GM23338 (cell line): ENCODE results near the gene LIFR. TPM values are rescaled to one million over a fixed set of nuclear protein-coding genes. Genes with fewer than 3 reads are reported as not detected.

Experiments used
- ATAC-seq: fragments of 200-7000 bp; cut with Tn5 transposase; 3 replicates; pipeline ENCODE4 v1.9.1; 2020
- DNase-seq: peaks from one replicate; pipeline ENCODE4 v3.0.0-alpha.2; 2015; ENCODE audit warnings: low spot score
- H2AFZ ChIP-seq: fragments of 200-600 bp; sonication (generic); 2 replicates; pipeline ENCODE4 v1.8.0; 2016; ENCODE audit warnings: antibody characterized with exemption, mild to moderate bottlenecking, moderate library complexity
- H3F3A ChIP-seq: fragments of 200-600 bp; sonication (generic); replicated peaks from 2 replicates; pipeline ENCODE4 v1.8.0; 2017; ENCODE audit warnings: antibody characterized with exemption, mixed run types, low read depth
- H3K27ac ChIP-seq: fragments of 200-600 bp; sonication (generic); 2 replicates; pipeline ENCODE4 v1.6.1; 2016; ENCODE audit warnings: low read depth
- H3K27me3 ChIP-seq: fragments of 200-600 bp; sonication (generic); 2 replicates; pipeline ENCODE4 v1.8.0; 2016; ENCODE audit warnings: mild to moderate bottlenecking, mixed run types, moderate library complexity; ENCODE audit not compliant: insufficient read depth
- H3K36me3 ChIP-seq: fragments of 200-600 bp; sonication (generic); 2 replicates; pipeline ENCODE4 v1.8.0; 2016; ENCODE audit warnings: mild to moderate bottlenecking; ENCODE audit not compliant: insufficient read depth
- H3K4me1 ChIP-seq: fragments of 200-600 bp; sonication (generic); 2 replicates; pipeline ENCODE4 v1.8.0; 2016; ENCODE audit warnings: mild to moderate bottlenecking, moderate library complexity; ENCODE audit not compliant: insufficient read depth
- H3K4me2 ChIP-seq: fragments of 200-600 bp; sonication (generic); 2 replicates; pipeline ENCODE4 v1.7.1; 2017; ENCODE audit warnings: mixed run types
- H3K4me3 ChIP-seq: fragments of 200-600 bp; sonication (generic); 2 replicates; pipeline ENCODE4 v1.6.1; 2016; ENCODE audit warnings: mixed run types
- H3K79me2 ChIP-seq: fragments of 200-600 bp; sonication (generic); replicated peaks from 2 replicates; pipeline ENCODE4 v1.8.0; 2017; ENCODE audit warnings: mild to moderate bottlenecking; ENCODE audit not compliant: insufficient read depth
- H3K9me2 ChIP-seq: fragments of 200-600 bp; sonication (generic); 2 replicates; pipeline ENCODE4 v1.8.0; 2017; ENCODE audit not compliant: insufficient read depth
- H4K20me1 ChIP-seq: fragments of 200-600 bp; sonication (generic); replicated peaks from 2 replicates; pipeline ENCODE4 v1.8.0; 2017; ENCODE audit warnings: mild to moderate bottlenecking; ENCODE audit not compliant: insufficient read depth
- H3K27ac Mint-ChIP-seq: 2 replicates; pipeline ENCODE4 v1.8.0; 2020; ENCODE audit warnings: inconsistent platforms, mild to moderate bottlenecking, moderate library complexity, mixed read lengths
- H3K27me3 Mint-ChIP-seq: 3 replicates; pipeline ENCODE4 v1.8.0; 2022; ENCODE audit warnings: low read depth, mild to moderate bottlenecking, moderate library complexity, mixed read lengths, inconsistent platforms; ENCODE audit not compliant: insufficient read depth, poor library complexity
- H3K36me3 Mint-ChIP-seq: 3 replicates; pipeline ENCODE4 v1.8.0; 2021; ENCODE audit warnings: low read depth, mild to moderate bottlenecking, inconsistent platforms, moderate library complexity, mixed read lengths
- H3K4me1 Mint-ChIP-seq: 3 replicates; pipeline ENCODE4 v1.8.0; 2020; ENCODE audit warnings: mild to moderate bottlenecking, inconsistent platforms, mixed read lengths
- H3K4me3 Mint-ChIP-seq: 3 replicates; pipeline ENCODE4 v1.8.0; 2021; ENCODE audit warnings: moderate library complexity, mild to moderate bottlenecking, inconsistent platforms, mixed read lengths
- H3K9me3 Mint-ChIP-seq: 3 replicates; pipeline ENCODE4 v1.8.0; 2020; ENCODE audit warnings: moderate library complexity, mild to moderate bottlenecking, inconsistent platforms, mixed read lengths
- CREB1 ChIP-seq: fragments of 250-450 bp; sonication (Bioruptor Pico); IDR thresholded peaks from 2 replicates; pipeline ENCODE4 v1.5.0; 2020; ENCODE audit warnings: low read depth, mild to moderate bottlenecking, moderate library complexity
- CTCF ChIP-seq, 2 experiments: fragments of 200-600 bp in 1 of 2; sonication (generic) in 1 of 2; conservative IDR thresholded peaks; 2 replicates each; pipeline versions ENCODE4 v1.5.1 to v1.6.1; 2016 to 2017; ENCODE audit warnings: antibody characterized with exemption in 2 of 2, low read depth in 2 of 2, mild to moderate bottlenecking in 2 of 2, moderate library complexity in 1 of 2
- ETS1 ChIP-seq: IDR thresholded peaks from 2 replicates; pipeline ENCODE4 v1.6.1; 2016; ENCODE audit warnings: antibody characterized with exemption
- EZH2 ChIP-seq: fragments of 200-600 bp; sonication (generic); IDR thresholded peaks from one replicate; pipeline ENCODE4 v1.8.0; 2017; ENCODE audit warnings: antibody characterized with exemption, mild to moderate bottlenecking, low read depth; ENCODE audit not compliant: unreplicated experiment
- EZH2phosphoT487 ChIP-seq: fragments of 200-600 bp; sonication (generic); IDR thresholded peaks from one replicate; pipeline ENCODE4 v1.8.1; 2018; ENCODE audit warnings: antibody characterized with exemption; ENCODE audit not compliant: unreplicated experiment
- JUNB ChIP-seq: IDR thresholded peaks from one replicate; pipeline ENCODE4 v1.6.1; 2016; ENCODE audit warnings: antibody characterized with exemption; ENCODE audit not compliant: unreplicated experiment
- NANOG ChIP-seq: IDR thresholded peaks from 2 replicates; pipeline ENCODE4 v1.6.1; 2016; ENCODE audit warnings: antibody characterized with exemption, borderline replicate concordance
- POLR2AphosphoS5 ChIP-seq: IDR thresholded peaks from 2 replicates; pipeline ENCODE4 v1.6.1; 2016; ENCODE audit warnings: antibody characterized with exemption, low read depth
- REST ChIP-seq: IDR thresholded peaks from one replicate; pipeline ENCODE4 v1.6.1; 2018; ENCODE audit warnings: antibody characterized with exemption; ENCODE audit not compliant: unreplicated experiment
- STAT1 ChIP-seq: IDR thresholded peaks from one replicate; pipeline ENCODE4 v1.6.1; 2016; ENCODE audit warnings: antibody characterized with exemption; ENCODE audit not compliant: unreplicated experiment
- ZNF114 ChIP-seq: fragments of 250-450 bp; sonication (Bioruptor Pico); IDR thresholded peaks from 2 replicates; pipeline ENCODE4 v1.5.0; 2020; ENCODE audit warnings: mild to moderate bottlenecking, moderate library complexity
- ZNF331 ChIP-seq: fragments of 250-450 bp; sonication (Bioruptor Pico); IDR thresholded peaks from 2 replicates; pipeline ENCODE4 v1.5.0; 2020; ENCODE audit warnings: low read depth, mild to moderate bottlenecking, moderate library complexity
- ZNF462 ChIP-seq: fragments of 250-450 bp; sonication (Bioruptor Pico); IDR thresholded peaks from 2 replicates; pipeline ENCODE4 v1.5.0; 2020; ENCODE audit warnings: mild to moderate bottlenecking, moderate library complexity
- polyA plus RNA-seq: library from polyadenylated mRNA; unstranded; fragments of >200 nt; fragmentation: Nextera tagmentation; extraction: Ambion mirVana; gene quantifications from 2 replicates; pipeline ENCODE4 v1.2.1, GENCODE V29; 2016
- total RNA-seq: library from RNA; depleted of rRNA; stranded (reverse); fragments of >200 nt; shearing (Covaris generic); gene quantifications from 2 replicates; pipeline ENCODE4 v1.2.3, GENCODE V29; 2014

The LIFR gene
- total and polyA plus RNA-seq, 2 experiments from 2014 or later, result 11.0 to 25.2 TPM

- H3K4me2 ChIP-seq, result no peak overlapping the region
- TF ChIP-seq REST, result no peak
- TF ChIP-seq ZNF462 (CRISPR knock-in tag), result no peak
- no peak for TF ChIP-seq EZH2phosphoT487
- no peak for TF ChIP-seq CREB1
- TF ChIP-seq EZH2, result no peak
- TF ChIP-seq ZNF114, result no peak
- no peak for TF ChIP-seq JUNB
- TF ChIP-seq POLR2AphosphoS5, result no peak
- no peak for TF ChIP-seq ETS1
- no peak for TF ChIP-seq CTCF (conservative IDR thresholded peaks at IDR 0.05; ENCODE audit: low read depth in 2 of 2)
- no peak for TF ChIP-seq STAT1
- TF ChIP-seq ZNF331 (CRISPR knock-in tag), result no peak
- TF ChIP-seq NANOG, result no peak
- Mint-ChIP-seq H3K36me3 (no peaks in the 10 kb centered on the region), H3K27ac (no peak overlapping the region), H3K4me3 (no peak overlapping the region), H3K4me1 (peaks cover 13% of the 10 kb centered on the region), H3K27me3 (peaks cover 1% of the 10 kb centered on the region), H3K9me3 (no peaks in the 10 kb centered on the region)
- DNase-seq (no peak), ATAC-seq (no peak)
- no peak overlapping the region for H3K4me3 ChIP-seq
- H3K27me3 ChIP-seq, result no peaks in the 10 kb centered on the region
- H2AFZ ChIP-seq, result no peak overlapping the region
- no peak overlapping the region for H3K27ac ChIP-seq
- no peaks in the 10 kb centered on the region for H3K36me3 ChIP-seq
- H3K9me2 ChIP-seq, result no peaks in the 10 kb centered on the region
- H3K4me1 ChIP-seq, result 0 out of 2 replicates have a peak, but pooled peaks cover 7% of the 10 kb centered on the region
- peaks cover 3% of the 10 kb centered on the region for H4K20me1 ChIP-seq
- peaks cover 99% of the 10 kb centered on the region for H3K79me2 ChIP-seq
- H3F3A ChIP-seq, result no peaks in the 10 kb centered on the region
These were observed 13.4 kb downstream of the LIFR start for GRCh38 chr5:38543074-38543473.
